Stimulated activated CD4-positive, alpha-beta T cell treated with anti-CD3 and anti-CD28 coated beads, Interleukin-15, amount 100 ng/mL, for 48 hours (primary cell): ENCODE data around the gene TESK1.
"Not testable (repeated sequence)": the region's sequence is repeated elsewhere in the genome, so short reads cannot be mapped to it uniquely, and the experiment has no call there.

Experiments used
- DNase-seq, 2 donors: peaks; one replicate each; pipeline ENCODE4 v3.0.0-alpha.2; 2020; ENCODE audit warnings: low read depth in 2 of 2

TESK1 gene

DNA sequence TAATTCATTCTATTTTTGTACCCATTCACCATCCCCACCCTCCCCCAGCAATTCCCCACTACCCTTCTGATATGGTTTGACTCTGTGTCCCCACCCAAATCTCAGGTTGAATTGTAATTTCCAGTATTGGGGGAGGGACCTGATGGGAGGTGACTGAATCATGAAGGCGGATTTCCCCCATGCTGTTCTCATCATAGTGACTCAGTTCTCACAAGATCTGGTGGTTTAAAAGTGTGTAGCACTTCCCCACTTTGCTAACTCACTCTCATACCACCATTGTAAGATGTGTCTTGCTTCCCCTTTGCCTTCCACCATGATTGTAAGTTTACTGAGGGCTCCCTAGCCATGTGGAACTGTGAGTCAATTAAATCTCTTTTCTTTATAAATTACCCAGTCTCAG is 25.9 kb upstream of the TESK1 start:
- peak; percentile 25 to 28 for DNase-seq

- DNase-seq = not testable (repeated sequence)
These were observed 25.3 kb upstream of the TESK1 start for GRCh38 chr9:35579659-35580227.

GRCh38 chr9:35583521-35583920 is 21.5 kb upstream of the TESK1 start:
- DNase-seq = not testable (repeated sequence)

GRCh38 chr9:35584681-35585080 is 20.4 kb upstream of the TESK1 start:
- DNase-seq = not testable (repeated sequence)

- DNase-seq = not testable (repeated sequence)
These were observed 16.6 kb upstream of the TESK1 start for GRCh38 chr9:35588506-35588905.

GRCh38 chr9:35593581-35593980 is 11.5 kb upstream of the TESK1 start:
- no peak for DNase-seq

- DNase-seq = no peak
These were observed 10.6 kb upstream of the TESK1 start for GRCh38 chr9:35594471-35594870.

DNA sequence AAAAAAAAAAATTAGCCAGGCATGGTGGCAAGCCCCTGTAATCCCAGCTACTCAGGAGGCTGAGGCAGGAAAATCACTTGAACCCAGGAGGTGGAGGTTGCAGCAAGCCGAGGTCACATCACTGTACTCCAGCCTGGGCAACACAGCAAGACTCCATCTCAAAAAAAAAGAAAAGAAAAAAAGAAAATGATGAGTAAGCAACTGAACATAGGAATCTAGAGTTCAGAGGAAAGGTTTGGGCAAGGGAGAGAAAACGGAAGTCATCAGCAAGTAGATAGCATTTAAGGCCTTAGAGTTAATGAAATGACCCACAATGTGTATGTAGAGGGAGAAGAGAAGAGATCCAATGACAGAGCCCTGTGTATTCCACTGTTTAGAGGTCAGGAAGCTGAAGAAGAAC is 8.2 kb upstream of the TESK1 start:
- DNase-seq = not testable (repeated sequence)

DNA sequence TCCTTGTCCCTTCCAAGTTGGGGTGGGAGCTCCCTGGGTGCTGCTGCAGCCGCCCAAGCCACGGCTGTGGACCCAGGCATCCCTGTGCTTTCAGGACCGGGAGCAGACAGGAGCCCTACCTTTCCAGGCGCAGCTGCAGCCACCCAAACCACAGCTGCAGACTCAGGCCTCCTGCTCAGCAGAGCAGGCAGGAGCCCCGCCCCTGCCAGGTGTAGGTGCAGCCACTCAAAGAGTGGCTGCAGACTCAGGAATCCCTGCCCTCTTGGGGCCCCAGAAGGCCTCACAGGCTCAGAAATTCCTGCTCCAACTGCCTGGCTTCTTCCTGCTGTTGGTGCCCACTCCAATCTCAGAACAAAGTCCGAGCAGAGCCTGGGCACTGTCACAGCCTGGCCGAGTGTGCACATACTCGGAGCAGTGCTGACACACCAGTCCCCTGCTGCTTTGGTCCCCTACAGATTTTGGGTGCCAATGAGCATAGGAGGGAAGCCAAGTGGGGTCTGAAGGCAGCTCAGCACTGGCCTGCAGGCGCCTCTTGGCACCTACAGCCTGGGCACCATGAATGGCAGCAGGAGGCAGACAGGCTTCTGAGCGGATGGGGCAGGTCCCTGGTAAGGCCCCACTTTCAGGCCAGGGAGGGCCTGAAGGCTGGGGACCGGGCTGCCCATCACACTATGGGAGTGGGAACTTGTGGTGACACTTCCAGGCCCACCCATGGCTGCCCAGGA is 6.0 kb upstream of the TESK1 start:
- DNase-seq = no peak

DNA sequence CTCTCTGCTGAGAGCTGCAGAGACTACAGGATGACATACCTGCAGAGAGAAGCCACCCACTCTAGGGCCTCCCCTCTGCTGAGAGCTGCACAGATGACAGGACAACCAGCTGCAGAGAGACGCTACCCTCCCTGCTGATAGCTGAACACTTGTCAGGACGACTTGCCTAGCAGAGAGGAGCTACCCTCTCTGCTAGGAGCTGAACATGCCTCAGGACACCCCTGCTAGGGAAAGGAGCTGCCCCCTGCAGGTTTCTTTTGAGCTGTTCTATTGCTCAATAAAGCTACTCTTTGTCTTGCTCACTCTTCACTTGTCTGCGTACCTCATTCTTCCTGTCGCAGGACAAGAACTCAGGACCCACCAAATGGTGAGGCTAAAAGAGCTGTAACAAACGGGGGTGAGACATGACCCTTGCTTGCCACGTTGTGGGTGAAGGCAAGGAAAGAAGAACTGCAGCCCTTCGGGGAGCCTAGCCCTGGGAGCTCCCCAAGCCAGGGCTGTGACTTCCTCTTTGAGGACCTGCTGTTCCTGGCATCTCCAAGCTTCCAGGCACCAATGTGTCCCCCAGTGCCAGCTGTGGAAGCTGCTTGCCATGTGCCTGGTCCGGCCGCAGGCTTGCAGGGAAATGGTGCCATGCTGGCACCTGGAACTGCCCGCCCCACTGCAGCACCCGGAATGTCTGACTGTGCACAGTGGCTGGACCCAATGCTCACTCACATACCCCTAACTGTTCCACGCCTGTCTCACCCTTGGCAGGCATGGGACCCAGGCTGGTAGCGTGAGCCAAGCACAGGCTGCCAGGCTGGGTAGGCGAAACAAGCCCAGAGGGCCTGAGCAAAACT is 5.1 kb upstream of the TESK1 start:
- no peak for DNase-seq

DNA sequence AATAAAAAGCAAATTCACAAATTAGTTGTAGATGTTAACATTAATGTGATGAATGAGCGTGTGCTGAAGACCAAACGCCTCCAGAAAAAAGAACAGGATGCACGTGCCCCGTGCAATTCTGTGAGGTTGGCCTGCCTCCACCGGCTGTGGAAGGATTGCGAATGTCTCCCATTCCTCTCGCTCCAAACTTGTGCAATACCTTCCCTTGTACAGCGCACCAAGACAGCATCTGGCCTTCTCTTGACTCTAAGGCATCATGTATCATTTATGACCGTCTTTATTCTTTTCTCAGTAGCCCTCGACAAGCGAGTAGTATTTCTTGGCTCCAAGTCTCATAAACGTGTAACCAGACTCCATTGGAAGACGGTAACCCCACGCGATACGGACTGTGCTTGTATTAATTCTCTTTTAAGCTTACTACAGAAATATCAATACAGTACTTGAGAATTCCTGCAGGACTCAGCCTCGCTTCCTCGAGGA is 1.5 kb upstream of the TESK1 start:
- no peak for DNase-seq

DNA sequence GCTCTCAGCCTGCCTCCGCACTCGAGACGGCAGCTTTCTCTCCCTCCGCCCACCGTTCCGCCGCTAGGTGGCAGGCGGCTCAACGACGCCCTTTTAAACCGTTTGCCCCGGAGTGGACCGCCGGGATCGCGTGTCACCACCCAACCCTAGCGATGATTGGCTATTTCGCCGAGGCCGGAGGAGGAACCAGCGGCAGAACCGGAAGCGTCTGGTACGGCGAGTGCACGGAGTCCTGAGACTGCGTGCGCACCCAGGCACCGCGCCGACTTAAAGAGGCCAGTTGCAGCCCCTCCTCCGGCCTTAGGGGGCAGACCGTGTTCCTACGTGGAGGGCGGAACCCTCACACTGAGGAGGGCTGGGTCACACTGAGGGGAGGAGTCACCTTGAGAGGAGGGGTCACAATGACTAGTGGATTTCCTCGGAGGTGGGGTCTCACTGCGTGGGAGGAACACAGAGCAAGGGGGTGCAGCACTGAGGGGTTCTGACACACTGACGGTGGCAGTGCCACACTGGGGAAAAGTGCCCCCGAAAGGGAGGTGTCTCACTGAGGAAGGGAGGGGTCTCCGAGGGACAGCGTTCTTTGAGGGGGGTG is 980 bp upstream of the TESK1 start:
- DNase-seq = peak; percentile 99

GRCh38 chr9:35605351-35606137 is 482 bp downstream of the TESK1 start:
- DNase-seq = peak in 1 of 2 donors; percentile 18

GRCh38 chr9:35606138-35606504 is 1.1 kb downstream of the TESK1 start:
- DNase-seq = no peak

- no peak for DNase-seq
These were observed 1.7 kb downstream of the TESK1 start for GRCh38 chr9:35606726-35607125.

DNA sequence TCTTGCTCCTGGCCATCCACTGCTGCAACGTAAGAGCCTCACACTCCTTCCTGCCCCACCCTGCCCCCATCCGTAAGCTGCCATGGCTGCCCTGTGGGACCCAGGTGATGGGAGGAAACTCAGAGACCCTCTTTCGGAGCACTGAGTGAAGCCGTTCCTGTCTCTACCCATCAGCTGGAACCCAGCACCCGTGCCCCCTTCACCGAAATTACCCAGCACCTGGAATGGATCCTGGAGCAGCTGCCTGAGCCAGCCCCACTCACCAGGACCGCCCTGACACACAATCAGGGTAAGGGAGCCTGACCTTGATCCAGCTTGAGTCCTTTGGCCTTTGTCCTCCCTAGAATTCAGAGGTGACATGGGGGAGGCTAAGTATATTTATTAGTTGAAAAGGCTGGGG is 3.2 kb downstream of the TESK1 start:
- no peak for DNase-seq

DNA sequence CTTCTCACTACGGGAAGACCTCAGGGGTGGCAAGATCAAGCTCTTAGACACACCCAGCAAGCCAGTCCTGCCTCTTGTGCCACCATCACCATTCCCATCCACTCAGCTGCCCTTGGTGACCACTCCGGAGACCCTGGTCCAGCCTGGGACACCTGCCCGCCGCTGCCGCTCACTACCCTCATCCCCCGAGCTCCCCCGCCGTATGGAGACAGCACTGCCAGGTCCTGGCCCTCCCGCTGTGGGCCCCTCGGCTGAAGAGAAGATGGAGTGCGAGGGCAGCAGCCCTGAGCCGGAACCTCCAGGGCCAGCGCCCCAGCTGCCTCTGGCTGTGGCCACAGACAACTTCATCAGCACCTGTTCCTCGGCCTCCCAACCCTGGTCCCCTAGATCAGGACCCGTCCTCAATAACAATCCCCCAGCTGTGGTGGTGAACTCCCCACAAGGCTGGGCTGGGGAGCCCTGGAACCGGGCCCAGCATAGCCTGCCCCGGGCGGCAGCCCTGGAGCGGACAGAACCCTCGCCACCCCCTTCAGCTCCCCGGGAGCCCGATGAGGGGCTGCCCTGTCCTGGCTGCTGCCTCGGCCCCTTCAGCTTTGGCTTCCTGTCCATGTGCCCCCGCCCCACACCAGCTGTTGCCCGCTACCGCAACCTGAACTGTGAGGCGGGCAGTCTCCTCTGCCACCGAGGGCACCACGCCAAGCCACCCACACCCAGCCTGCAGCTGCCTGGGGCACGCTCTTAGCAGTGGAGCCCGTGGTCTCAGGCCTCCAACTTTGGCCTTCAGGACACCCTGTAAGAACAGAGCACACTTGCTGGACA is 4.1 kb downstream of the TESK1 start:
- no peak for DNase-seq

DNA sequence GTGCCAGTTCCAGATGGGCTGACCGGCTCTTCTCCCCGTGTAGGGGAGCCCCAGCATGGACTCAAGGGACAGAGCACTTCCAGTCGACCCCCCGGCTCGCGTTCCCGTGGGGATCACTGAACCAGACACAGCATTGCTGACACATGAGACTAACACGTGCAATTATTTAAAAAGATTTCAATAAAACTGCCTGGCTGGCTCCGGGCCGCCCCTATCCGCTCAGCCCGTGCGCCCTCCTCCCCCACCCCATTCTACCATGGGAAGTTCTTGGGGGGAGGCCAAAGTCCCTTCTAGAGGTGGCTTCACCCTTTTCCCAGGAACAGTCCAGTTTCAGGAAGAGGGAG is 4.7 kb downstream of the TESK1 start:
- no peak for DNase-seq

DNA sequence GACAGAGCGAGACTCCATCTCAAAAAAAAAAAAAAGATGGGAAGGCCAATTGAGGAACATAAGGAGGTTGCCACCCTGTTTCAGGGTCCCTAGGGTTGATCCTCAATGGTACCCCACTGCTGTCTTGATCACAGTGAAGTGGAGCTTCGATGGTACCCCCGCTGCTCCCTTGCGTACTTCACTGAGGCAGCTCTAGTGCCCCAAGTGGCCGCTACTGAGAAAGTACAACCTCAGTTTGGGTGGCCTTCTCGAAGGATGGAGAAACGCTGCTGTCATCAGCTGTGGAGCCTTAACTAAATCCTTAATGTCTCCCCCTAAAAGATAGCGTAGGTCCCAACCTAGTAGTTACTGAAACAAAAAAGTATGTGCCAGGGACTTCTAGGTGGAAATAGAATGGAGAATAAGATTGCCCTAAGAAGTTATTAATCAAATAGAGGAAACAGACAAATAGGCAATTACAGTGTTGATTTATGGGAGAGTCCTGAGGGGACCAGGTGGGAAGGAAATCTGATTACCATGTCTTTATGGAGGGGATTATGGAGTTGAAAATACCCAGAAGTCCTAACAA is 6.3 kb downstream of the TESK1 start:
- DNase-seq = peak; percentile 15 to 48

- DNase-seq = not testable (repeated sequence)
These were observed 7.0 kb downstream of the TESK1 start for GRCh38 chr9:35612066-35612465.
